ENCODE data around the gene SLC39A8. TPM values are rescaled to one million over a fixed set of nuclear protein-coding genes. Genes with fewer than 3 reads are reported as not detected.
"Not testable (repeated sequence)": the region's sequence is repeated elsewhere in the genome, so short reads cannot be mapped to it uniquely, and the experiment has no call there.

SLC39A8 gene
- total and polyA plus RNA-seq, 12 donors: 2.0 to 24.2 (median 8.2) TPM

- H3K27me3 ChIP-seq: no peaks in the 10 kb centered on the region
- no peaks in the 10 kb centered on the region for H3K4me1 ChIP-seq (replicated peaks in 1 of 2)
- TF ChIP-seq CTCF (IDR thresholded peaks at IDR 0.05) (no peak), POLR2A (IDR thresholded peaks at IDR 0.05) (no peak)
- no peak overlapping the region for H3K4me3 ChIP-seq
- intact Hi-C loops (cut with DNase I): no loop called here
- no peaks in the 10 kb centered on the region for H3K9me3 ChIP-seq (replicated peaks in 1 of 3)
- WGBS, 4 donors: 82 to 95% (median 90%) methylated on average over 3 of the region's 3 CpGs
- no peaks in the 10 kb centered on the region for H3K36me3 ChIP-seq (replicated peaks in 1 of 2)
- DNase-seq: no peak
- no peak overlapping the region for H3K27ac ChIP-seq
These were observed 12.8 kb upstream of the SLC39A8 start for GRCh38 chr4:102358128-102358527.

DNA sequence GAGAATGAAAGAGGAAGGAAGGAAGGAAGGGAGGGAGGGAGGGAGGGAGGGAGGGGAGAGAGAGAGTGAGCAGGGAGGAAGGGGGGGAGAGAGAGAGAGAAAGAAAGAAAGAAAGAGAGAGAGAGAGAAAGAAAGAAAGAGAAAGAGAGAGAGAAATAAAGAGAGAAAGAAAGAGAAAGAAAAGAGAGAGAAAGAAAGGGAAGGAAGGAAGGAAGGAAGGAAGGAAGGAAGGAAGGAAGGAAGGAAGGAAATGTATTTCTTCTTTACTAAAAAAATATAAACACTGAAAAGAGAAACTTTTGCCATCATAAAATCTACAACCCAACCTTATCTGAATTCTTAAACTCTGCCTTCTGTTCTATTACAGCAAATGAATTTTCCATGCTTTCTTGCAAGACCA lies 12.4 kb upstream of the SLC39A8 start:
- intact Hi-C loops (cut with DNase I); H3K27me3 ChIP-seq; H3K9me3 ChIP-seq (replicated peaks in 1 of 3); H3K27ac ChIP-seq; H3K4me1 ChIP-seq (replicated peaks in 1 of 2); H3K4me3 ChIP-seq; DNase-seq; H3K36me3 ChIP-seq (replicated peaks in 1 of 2): not testable (repeated sequence)

GRCh38 chr4:102356562-102357202 lies 11.4 kb upstream of the SLC39A8 start:
- 91 to 94% (median 93%) methylated on average over 3 of the region's 3 CpGs for WGBS, 4 donors
- H3K9me3 ChIP-seq (replicated peaks in 1 of 3): no peaks in the 10 kb centered on the region
- H3K27ac ChIP-seq: no peak overlapping the region
- H3K4me3 ChIP-seq: no peak overlapping the region
- no peaks in the 10 kb centered on the region for H3K27me3 ChIP-seq
- TF ChIP-seq CTCF (IDR thresholded peaks at IDR 0.05) (no peak), POLR2A (IDR thresholded peaks at IDR 0.05) (no peak)
- no peaks in the 10 kb centered on the region for H3K36me3 ChIP-seq (replicated peaks in 1 of 2)
- intact Hi-C loops (cut with DNase I): no loop called here
- DNase-seq: no peak
- no peaks in the 10 kb centered on the region for H3K4me1 ChIP-seq (replicated peaks in 1 of 2)

DNA sequence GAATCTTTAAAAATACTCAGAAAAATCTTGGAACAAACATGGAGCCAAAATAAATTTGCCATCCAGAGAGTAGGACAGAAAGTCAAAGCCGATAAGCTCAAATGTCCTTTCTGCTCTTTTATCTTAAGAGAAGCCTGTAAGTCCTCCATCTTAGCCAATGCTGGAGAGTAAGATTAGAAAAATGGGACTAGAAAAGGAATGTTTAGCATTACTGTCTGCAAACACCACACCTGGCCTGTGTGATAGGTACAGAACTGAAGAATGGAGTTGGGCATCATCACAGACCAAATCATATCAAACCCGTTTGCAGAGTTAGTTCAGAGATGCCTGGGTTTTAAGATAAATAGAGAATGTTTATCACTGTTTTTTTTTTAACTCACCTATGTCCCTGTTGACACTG lies 10.5 kb upstream of the SLC39A8 start:
- Histone ChIP-seq H3K27ac (no peak overlapping the region), H3K36me3 (replicated peaks in 1 of 2) (no peaks in the 10 kb centered on the region), H3K4me3 (no peak overlapping the region), H3K27me3 (no peaks in the 10 kb centered on the region), H3K4me1 (replicated peaks in 1 of 2) (no peaks in the 10 kb centered on the region), H3K9me3 (replicated peaks in 1 of 3) (no peaks in the 10 kb centered on the region)
- no peak for TF ChIP-seq POLR2A (IDR thresholded peaks at IDR 0.05)
- TF ChIP-seq CTCF (IDR thresholded peaks at IDR 0.05): no peak
- no peak for DNase-seq
- intact Hi-C loops (cut with DNase I): no loop called here
- 81 to 91% (median 87%) methylated on average over 2 of the region's 2 CpGs for WGBS, 4 donors

GRCh38 chr4:102354671-102355454 lies 9.6 kb upstream of the SLC39A8 start:
- no peak for DNase-seq
- 58 to 65% (median 63%) methylated on average over 2 of the region's 2 CpGs for WGBS, 4 donors
- no peaks in the 10 kb centered on the region for H3K36me3 ChIP-seq (replicated peaks in 1 of 2)
- no peaks in the 10 kb centered on the region for H3K4me1 ChIP-seq (replicated peaks in 1 of 2)
- H3K9me3 ChIP-seq (replicated peaks in 1 of 3): no peaks in the 10 kb centered on the region
- H3K27me3 ChIP-seq: no peaks in the 10 kb centered on the region
- TF ChIP-seq POLR2A (IDR thresholded peaks at IDR 0.05) (no peak), CTCF (IDR thresholded peaks at IDR 0.05) (no peak)
- intact Hi-C loops (cut with DNase I): no loop called here
- no peak overlapping the region for H3K27ac ChIP-seq
- H3K4me3 ChIP-seq: no peak overlapping the region

Data from adrenal gland (tissue), 12 donors.